Putamen (tissue), 1 donor: ENCODE results near the gene PTK6.
A peak's percentile ranks its signal among the peaks of the same experiment; 100 is the strongest.

Experiments
- DNase-seq: peaks from one replicate; pipeline ENCODE4 v3.0.0-alpha.2; 2016; ENCODE audit warnings: low spot score

Gene PTK6

DNA sequence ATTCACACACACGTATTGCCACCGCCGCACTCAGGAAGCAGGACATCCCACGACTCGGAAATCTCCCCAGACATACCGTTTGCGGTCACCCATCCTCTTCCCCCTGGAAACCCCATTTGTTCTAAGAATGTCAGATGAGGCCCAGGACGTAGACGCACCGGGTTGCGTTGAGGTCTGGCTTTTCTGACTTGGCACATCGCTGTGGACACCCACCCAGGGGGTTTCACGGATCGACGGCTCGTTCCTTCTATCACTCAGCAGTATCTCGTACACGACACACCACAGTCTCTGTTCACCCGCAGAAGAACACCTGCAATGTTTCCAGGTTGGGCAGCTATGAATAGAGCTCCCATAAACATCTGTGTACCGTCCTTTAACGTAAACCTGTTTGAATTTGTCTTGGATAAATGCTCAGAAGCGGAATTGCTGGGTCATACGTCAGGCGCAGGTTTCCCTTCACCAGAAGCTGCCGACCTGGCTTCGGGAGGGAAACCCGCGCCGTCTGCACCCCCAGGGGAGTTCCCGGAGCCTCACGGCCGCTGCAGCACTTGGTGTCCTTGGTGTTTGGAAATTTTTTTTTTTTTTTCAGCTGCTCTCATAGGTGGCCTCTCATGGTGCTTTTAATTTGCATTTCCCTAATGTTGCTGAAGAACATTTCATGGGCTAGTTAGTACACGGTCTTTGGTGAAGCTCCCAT is 29.0 kb downstream of the PTK6 start:
- no peak for DNase-seq

DNA sequence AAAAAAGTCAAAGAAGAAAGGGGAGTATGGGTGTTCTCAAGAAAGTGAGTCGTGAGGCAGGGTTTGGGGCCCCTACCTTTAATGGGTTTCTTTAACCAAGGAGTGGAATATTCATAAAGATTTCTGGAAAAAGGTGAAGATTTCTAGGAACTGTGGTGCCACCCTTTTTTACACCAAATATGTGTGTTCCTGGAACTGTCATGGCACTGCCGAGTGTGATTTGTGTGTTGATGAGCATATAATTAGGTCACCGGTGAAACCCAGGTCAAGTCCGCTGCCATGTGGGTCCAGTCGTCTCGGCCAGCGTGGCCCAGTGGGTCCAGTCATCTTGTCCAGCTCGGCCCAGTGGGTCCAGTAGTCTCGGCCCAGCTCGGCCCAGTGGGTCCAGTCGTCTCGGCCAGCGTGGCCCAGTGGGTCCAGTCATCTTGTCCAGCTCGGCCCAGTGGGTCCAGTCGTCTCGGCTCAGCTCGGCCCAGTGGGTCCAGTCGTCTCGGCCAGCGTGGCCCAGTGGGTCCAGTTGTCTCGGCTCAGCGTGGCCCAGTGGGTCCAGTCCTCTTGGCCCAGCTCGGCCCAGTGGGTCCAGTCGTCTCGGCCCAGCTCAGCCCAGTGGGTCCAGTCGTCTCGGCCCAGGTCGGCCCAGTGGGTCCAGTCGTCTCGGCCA is 30.0 kb downstream of the PTK6 start:
- no peak for DNase-seq

DNA sequence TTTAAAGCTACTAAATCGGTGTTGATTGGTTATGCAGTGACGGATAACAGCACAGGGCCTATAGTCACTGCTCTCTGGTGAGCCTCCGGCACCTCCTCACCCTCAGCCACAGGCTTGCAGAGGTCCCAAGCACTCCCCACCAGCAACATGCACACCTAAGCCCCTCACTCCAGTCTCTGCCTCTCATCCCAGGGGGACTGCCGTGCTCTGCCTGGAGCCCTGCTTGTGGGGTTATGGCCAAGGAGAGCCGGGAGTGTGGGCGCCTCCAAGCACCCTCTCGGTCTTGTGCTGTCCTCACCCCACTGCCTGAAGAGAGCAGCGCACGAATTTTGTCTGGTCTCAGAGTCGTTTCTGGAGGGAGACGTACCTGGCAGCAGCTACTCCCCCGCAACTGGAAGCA is 31.5 kb downstream of the PTK6 start:
- DNase-seq: no peak

DNA sequence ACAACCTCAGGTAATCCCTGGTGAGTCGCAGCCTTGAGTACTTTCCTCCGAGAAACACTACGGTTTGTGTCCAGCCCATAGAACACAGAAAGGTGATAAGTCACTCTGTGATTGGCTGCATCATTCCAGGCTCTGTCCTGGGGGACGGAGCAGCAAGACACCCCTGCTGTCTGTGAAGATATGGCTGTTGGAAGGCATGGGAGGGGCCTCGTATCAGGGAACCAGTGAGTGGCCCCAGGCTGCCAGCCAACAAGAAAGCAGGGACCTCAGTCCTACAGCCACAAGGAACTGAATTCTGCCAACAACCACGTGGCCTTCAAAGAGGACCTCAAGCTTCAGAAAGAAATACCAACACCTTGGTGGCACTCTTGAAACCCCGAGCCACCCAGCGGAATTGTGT is 31.9 kb downstream of the PTK6 start:
- DNase-seq: no peak

DNA sequence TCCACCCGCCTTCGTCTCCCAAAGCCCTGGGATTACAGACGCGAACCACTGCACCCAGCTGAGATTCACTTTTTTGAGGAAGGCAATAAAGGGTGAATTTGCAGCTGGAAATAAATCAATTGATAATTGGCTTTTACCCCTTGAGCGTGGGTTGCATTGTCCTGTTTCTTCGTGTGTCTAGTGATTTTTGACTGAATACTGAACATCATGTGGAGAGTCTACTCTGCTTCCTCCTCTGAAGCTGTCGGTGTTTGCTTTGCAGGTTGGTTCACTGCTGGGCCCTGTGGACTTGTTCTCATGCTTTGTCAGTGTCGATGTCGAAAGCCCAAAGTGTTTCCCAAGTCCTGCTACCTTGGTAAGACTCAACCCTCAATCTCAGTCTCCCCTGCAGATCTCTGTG is 32.5 kb downstream of the PTK6 start:
- no peak for DNase-seq

DNA sequence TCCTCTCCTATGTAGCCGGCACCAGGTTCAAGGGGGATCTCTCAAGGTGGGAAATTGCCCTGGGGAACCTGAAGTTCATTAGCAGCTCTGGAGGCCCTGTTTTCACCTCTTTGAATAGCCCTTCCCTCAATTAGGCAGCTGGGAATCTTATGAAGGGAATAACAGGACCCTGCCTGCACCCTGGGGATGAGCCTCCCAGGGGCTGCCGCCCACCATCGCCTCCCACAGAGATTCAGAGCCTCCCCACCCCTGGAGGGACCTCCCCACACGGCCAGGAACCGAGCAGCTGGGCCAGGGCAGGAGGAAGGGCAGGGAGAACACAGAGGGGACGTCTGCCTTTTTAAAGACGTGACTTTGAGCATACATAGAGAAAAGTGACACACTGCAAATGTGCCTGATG is 33.7 kb downstream of the PTK6 start:
- DNase-seq: no peak

DNA sequence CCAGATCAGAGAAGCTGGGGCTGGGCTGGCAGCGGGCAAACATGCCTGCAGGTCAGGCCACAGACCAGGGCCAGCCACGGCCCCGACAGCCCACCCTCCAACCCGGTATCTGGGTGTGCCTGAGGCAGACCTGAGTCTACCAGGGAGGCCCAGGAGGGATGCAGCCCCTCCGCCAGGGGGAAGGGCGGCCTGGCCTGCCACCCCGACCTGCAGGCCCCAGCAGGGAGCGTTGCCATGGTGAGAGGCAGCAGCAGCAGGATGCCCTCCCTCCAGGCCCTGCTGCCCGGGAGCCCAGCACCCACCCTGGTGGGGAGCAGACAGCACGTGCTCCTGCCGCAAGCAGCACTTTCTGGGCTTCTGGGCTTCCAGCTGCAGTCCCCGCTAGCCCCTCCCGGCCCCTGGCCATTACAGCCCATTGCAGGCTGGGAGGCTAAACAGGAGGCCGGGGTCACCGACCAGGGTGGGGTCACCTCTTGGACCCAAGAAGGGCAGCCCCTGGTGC is 34.5 kb downstream of the PTK6 start:
- no peak for DNase-seq

DNA sequence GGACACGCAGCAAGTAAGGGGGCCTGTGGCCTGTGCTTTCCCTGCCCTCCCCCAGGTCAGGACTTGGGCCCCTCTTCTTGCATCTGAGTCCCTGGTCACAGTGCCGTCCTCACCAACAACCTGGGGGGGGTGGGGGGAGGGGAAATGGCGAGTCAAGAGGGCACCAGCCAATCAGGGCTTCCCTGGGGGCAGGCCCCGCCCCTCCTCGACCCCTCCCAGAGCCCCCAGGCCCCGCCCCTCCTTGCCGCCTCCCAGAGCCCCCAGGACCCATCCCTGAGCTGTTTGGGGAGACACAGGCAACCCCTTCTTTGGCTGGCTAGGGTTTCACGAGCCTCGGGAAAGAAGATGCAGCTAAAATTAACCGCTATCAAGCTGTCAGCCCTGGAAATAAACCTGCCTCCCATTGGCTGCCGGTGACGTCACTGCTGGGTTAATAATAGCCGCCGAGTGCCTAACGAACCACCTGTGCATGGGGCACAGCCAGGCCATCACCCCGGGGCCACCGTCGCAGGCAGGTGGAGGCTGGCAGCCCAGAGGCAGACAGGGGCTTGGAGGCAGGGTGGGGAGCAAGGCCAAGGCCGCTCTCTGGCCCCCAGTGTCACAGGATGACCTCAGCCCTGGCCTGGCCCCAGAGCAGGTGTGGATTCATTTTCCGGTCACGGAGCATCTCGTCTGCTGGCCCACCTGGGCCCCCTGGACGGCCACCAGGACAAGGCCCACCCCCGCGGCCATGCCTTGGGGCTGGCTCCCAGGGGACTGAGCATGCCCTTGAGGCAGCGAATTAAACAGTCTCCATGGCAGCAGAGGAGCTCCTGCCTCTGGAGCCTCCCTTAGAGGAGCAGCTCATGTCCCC is 35.1 kb downstream of the PTK6 start:
- DNase-seq: peak; percentile 72

DNA sequence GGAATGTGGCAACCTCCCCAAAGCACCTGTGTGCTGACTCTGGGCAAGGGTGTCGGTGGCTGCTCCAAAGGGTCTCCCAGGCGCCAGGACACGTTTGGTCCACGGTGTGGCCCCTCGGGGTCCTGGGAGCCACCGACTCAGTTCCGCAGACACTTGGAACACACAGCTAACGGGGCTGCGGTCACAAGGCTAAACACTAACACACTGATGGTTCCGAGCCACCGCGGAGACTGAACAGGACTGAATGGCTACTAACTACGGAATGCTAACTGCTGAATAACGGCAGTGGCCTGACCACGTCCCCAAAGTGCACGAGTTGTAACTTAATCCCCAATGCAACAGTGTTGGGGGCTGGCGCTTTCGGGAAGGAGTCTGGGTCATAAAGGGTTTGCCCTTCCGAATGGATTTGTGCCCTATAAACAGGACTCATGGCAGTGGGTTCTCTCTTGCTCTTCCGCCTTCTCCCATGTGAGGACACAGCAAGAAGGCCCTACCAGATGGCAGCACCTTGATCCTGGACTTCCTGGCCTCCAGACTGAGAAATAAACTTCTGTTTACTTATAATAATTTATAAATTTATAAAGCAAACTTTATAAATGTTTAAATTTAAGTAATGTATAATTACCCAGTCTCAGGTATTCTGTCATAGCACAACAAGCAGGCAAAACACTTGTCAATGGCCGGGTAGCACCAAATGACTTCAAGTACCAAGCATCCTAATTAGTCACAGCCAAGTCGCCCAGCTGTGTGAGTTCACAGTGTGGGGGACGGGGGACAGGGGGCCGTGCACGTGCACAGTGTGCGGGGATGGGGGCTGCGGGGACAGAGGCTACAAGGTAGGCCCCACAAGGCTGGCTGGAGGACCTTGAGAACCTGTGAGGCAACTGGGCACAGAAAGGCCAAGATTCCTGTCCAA is 36.0 kb downstream of the PTK6 start:
- DNase-seq: no peak

DNA sequence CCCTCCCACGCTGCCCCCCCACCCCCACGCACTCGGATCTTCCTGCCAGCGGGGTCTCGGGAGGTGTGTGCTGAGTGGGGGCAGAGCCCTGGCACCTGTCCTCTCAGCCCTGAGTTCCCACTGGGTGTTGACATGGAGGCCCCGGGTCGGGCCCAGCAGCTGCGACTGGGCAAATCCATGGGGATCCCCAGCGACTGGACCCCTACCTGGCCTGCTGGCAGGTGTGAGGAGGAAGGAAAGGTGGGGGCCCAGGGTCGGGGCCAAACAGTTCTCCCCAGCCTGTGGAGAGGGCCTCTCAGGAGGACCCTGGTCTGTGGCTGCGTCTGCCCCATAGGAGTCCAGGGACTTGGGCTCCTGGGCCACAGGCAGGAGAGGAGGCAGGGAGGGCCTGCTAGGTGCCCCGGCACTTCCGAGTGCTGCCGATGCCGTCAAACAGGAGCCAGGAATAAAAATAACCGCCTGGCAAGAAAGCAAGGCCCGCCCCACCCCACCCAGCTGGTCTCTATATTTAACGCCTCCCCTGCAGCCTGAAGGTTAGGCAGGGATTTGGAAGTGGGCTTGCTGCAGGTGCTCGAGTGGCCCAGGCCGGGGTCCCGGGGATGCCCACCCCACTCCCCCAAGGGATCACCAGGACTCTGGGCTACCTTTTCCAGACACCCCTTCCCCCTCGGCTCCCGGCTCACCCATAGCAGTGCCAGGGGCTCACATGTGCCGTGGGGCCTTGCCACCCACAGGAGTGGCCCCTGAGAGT is 36.9 kb downstream of the PTK6 start:
- DNase-seq: no peak

DNA sequence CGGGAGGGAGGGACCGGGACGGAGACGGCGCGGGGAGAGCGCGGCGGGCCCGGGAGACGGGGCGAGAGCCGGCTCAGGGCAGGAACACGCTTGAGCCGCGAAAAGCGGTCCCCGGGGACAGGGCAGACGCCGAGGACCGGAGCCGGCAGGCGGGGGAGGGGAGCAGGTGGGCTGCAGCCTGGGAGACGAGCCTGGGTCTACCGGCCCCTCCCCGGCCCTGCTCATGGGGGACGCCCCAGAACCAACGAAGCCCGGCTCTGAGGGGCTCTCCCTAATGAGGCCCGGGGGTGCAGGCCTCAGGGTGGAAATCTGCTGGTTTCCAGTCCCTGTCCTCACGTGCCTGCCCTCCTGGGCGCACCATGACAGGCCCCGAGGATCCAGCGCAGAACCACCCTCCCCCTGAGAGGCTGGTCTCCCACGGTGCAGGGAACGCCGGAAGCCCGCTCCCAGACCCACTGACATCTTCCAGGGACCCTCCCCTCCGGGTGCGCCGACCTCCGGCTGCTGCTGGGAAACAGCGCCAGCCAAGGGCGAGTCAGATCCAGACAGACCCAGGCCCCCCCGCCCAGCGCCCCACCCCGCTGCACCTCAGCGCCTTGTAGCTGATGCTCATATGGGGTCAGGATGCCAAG is 37.7 kb downstream of the PTK6 start:
- DNase-seq: no peak

DNA sequence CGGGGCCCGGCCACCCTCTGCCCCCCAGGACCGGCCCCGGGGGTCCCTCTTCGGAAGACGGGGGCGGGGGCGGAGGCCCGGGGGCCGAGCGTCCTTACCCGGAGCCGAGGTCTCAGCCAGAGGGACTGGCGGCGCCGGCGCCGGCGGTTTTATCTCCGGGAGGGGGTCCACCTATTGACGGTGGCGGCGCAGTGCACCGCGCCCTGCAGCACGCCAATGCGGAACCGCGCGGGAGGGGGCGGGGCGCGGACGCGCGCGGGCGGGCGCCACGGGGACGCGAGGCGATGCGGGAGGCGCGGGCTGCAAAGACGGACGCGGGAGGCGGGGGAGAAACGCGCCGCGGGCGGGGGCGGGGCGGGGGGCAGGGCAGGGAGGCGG is 38.2 kb downstream of the PTK6 start, which contains the start of gene EEF1A2:
Gene EEF1A2 (minus strand): TSS at position 124 of the 378 bp plus-strand sequence. CDS start 1,320 bp downstream, outside the sequence.
- peak; percentile 45 for DNase-seq

DNA sequence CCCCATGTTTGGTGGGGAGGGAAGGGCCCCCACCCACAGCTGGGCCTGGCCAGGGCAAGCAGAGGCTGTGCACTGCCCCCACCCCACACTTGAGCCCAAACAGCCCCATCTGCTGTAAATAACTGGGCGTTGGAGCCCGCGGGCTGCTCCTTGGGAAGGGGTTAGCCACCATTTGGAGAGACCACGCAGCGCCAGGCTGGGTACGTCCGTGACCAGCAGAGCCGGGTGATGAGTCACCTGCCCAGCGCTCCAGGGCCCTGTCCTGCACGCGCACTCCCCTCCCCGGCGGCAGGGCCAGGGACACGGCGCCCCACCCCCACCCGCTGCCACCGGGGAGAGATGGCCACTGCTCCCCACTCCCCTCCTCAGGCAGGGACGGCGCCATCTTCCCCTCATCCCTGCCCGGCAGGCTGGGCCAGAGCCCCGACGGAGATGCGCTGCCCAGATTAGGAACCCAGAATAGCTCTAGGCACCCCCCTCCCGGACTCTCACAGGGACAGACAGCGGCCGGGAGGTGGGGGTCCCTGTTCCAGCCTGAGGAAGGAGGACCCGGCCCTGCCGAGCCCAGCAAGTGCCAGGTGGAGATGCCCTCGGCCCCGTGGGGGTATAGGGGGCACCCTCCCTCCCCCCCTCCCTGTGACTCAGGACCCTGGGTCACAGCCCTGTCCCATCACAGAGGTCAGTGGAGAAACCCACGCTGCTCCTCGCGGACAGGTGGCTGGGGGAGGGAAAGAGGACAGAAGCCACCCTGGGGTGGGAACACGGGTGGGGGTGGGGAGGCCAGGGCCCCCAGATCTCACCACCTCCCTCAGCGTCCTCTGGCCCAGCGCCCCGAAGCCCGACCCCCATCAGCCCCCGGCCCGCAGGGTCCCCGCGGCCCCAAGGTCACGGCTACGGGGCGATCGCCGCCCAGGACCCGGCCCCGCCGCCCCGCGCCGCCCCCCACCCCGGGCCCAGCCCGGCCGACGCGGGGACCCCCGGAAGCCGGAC is 38.9 kb downstream of the PTK6 start:
- DNase-seq: no peak

DNA sequence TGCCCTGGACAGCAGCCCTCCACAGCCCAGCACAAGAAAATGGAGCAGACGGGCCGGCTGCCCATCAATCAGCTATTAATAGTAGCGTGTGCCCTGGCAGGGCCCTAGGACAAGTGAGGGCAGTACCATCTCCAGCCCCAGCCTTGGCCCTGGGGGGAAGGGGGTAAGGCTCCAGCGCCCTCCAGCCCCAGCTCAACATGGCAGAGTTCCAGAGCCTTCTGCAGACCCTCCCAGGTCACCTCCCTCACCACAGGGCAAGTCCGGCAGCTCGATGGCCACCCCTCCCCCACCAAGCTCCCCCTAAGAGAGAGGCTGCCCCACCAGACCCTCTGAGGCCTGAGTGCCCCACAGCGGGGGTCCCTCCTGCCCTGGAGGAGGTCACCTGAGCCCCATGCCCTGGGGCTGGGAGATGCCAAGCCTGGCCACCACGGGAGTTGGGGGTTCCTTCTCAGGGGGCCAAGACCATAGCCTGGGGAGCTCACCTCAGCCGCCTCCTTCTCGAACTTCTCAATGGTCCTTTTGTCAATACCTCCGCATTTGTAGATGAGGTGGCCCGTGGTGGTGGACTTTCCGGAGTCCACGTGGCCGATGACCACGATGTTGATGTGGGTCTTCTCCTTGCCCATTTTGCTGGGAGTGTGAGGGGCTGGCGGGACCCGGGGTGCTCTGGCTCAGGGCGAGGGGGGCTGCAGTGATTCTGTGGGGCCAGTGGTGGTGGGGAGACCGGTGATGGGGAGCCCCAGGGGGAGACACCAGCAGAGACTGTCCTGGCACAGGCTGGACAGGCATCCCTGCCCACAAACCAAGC is 39.8 kb downstream of the PTK6 start:
- no peak for DNase-seq

DNA sequence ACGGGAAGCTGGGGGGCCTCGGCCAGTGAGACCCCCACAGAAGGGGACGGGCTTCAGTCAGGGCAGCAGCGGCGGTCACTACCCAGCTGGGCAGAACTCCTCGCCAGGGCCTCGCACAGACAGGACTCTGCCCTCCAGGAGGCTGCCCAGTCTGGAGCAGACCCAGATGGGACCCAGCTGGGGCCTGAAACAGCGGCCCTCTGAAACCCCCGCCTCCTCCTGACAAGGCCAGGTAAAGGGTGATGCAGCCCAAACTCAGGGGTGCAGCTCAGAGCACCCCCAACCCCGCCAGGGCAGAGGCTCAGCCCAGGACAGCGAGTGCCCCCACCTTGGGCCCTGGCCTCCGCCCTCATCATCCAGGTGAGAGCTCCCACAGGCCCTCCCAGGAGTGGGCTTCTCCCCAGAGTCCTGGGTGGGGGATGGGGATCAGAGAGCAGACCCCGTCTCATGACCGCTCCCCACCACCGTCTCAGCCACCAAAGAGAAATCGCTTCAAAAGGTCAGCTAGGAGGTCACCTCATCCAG is 40.5 kb downstream of the PTK6 start:
- DNase-seq: no peak

DNA sequence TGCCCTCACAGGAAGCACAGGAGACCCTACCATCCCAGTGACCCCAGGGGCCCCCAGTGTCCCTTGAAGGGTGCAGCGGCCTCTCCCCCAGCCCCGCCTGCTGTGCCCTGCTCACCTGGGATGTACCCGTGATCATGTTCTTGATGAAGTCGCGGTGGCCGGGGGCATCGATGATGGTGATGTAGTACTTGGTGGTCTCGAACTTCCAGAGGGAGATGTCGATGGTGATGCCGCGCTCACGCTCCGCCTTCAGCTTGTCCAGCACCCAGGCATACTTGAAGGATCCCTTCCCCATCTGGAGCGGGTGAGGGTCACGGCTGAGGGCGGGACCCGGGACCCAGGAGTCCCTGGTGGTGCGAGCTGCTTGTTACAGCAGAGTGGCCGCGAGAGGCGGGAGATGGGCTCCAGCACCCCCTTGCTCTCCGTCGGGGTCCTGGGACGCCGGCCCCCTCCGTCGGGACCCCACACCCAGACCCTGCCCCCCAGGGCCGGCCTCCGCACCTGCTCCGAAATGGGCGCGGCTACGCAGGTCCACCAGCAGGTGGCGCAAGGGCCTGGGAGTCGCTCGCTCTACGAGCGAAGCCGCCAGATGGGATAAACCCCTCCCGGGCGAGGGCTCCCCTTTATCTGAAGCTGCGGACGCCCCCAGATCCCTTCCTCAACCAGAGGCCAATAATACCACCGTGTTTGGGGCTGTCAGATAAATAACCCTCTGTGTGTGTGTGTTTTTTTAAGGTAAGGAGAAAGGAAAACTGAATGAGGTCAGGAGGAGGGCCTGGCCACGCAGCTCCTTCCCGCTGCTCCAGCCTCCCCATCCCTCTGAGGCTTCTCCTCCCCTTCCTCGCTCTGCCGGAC is 41.2 kb downstream of the PTK6 start:
- peak; percentile 34 for DNase-seq

DNA sequence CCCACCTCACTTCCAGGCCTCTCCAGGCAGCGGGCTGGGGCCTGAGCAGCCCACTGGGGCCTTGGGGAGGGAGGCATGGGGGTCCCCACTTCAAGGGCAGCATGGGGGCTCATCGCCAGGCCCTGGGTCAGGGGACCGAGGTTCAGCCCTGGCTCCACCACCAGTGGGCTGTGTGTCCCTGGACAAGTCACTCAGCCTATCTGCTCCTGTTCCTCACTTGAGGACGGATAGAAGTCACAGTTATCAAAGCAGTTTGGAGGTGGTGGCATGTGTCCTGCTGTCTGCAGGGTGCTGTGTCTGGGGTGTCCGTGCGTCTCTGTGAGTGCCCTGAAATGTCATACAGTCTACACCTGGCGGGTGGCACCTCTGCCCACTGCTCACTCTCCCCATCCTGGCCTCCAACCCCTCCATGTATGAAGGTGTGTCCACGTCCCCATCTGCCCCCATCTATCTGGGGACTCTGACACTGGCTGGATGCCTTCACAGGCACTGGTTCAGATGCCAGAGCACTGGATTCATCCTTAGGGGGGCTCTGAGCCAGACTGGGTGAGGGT is 41.9 kb downstream of the PTK6 start:
- DNase-seq: no peak
